Kidney capillary endothelial cell (primary cell): ENCODE measurements around the gene MON1B.
"Not testable (repeated sequence)": the region's sequence is repeated elsewhere in the genome, so short reads cannot be mapped to it uniquely, and the experiment has no call there.

ENCODE experiments used
- DNase-seq: peaks from one replicate; pipeline ENCODE4 v3.0.0-alpha.2; 2018; ENCODE audit warnings: low spot score

Gene MON1B

GRCh38 chr16:77190478-77191258, at the start of gene MON1B:
Gene MON1B, plus strand, starts transcription at chr16:77191190. Its CDS starts 296 bp downstream, at chr16:77191486.
- DNase-seq: peak; percentile 97

GRCh38 chr16:77143364-77143763, 47.6 kb upstream of the MON1B start:
- no peak for DNase-seq

GRCh38 chr16:77148121-77148520, 42.9 kb upstream of the MON1B start:
- no peak for DNase-seq

- DNase-seq: no peak
Measured at GRCh38 chr16:77157346-77158058, 33.5 kb upstream of the MON1B start.

- no peak for DNase-seq
Measured at GRCh38 chr16:77158293-77158692, 32.7 kb upstream of the MON1B start.

- DNase-seq: no peak
Measured at GRCh38 chr16:77165006-77165405, 26.0 kb upstream of the MON1B start.

- not testable (repeated sequence) for DNase-seq
Measured at GRCh38 chr16:77165536-77166236, 25.3 kb upstream of the MON1B start.

- no peak for DNase-seq
Measured at GRCh38 chr16:77166726-77167125, 24.3 kb upstream of the MON1B start.

- DNase-seq: no peak
Measured at GRCh38 chr16:77168901-77169300, 22.1 kb upstream of the MON1B start.

GRCh38 chr16:77169650-77170236, 21.2 kb upstream of the MON1B start:
- peak; percentile 47 for DNase-seq

- DNase-seq: no peak
Measured at GRCh38 chr16:77170805-77171204, 20.2 kb upstream of the MON1B start.

GRCh38 chr16:77171745-77172635, 19.0 kb upstream of the MON1B start:
- DNase-seq: peak; percentile 75

- DNase-seq: peak; percentile 80
Measured at GRCh38 chr16:77172951-77173350, 18.0 kb upstream of the MON1B start.

- no peak for DNase-seq
Measured at GRCh38 chr16:77183137-77183536, 7.9 kb upstream of the MON1B start.

- DNase-seq: not testable (repeated sequence)
Measured at GRCh38 chr16:77186298-77186697, 4.7 kb upstream of the MON1B start.

GRCh38 chr16:77190190-77190477, 856 bp upstream of the MON1B start:
- DNase-seq: no peak

- DNase-seq: no peak
Measured at GRCh38 chr16:77191259-77191969, 424 bp downstream of the MON1B start.

- DNase-seq: no peak
Measured at GRCh38 chr16:77193377-77193776, 2.4 kb downstream of the MON1B start.

GRCh38 chr16:77194295-77195231, 3.6 kb downstream of the MON1B start:
- DNase-seq: no peak

- no peak for DNase-seq
Measured at GRCh38 chr16:77195411-77195810, 4.4 kb downstream of the MON1B start.
